ENCODE results near the gene POGLUT2.
A peak's percentile ranks its signal among the peaks of the same experiment; 100 is the strongest.

Gene POGLUT2

GRCh38 chr13:102798581-102799425, at the start of gene POGLUT2, which contains the start of gene BIVM:
TSS of gene POGLUT2 (minus strand) at chr13:102798976. CDS start at chr13:102798670, 306 bp downstream.
TSS of gene BIVM (plus strand) at chr13:102799119. CDS start at chr13:102807268, 8,149 bp downstream.
- DNase-seq = peak; percentile 74

GRCh38 chr13:102847272-102848234, 48.8 kb upstream of the POGLUT2 start:
- DNase-seq = no peak

- DNase-seq = no peak
Measured at GRCh38 chr13:102846261-102847015, 47.7 kb upstream of the POGLUT2 start.

DNA sequence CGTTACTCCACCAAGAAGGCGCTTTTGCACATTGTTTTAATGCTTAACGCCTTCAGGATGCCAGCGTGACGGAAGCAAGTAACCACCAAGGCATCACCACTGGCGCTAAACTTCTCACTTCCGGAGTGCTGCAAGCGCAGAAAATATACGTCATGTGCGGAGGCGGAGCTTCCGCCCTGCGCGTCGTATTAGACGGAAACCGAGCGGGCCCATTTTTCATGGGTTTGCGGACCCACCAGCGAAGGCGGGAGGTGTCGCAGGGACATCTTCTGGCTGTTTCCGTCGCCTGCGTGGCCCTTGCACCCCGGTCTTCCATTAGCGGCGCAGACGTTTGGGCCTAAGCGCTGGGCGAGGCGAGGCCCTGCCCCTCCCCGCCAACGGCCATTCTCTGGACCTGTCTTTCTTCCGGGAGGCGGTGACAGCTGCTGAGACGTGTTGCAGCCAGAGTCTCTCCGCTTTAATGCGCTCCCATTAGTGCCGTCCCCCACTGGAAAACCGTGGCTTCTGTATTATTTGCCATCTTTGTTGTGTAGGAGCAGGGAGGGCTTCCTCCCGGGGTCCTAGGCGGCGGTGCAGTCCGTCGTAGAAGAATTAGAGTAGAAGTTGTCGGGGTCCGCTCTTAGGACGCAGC, 47.0 kb upstream of the POGLUT2 start, which contains the start of gene ERCC5:
Gene ERCC5, plus strand, starts transcription at position 403 of the 631 bp plus-strand sequence. CDS start 235 bp downstream, outside the sequence.
- DNase-seq = peak; percentile 79

GRCh38 chr13:102845289-102845629, 46.5 kb upstream of the POGLUT2 start:
- DNase-seq = no peak

GRCh38 chr13:102839462-102839861, 40.7 kb upstream of the POGLUT2 start:
- DNase-seq = no peak

DNA sequence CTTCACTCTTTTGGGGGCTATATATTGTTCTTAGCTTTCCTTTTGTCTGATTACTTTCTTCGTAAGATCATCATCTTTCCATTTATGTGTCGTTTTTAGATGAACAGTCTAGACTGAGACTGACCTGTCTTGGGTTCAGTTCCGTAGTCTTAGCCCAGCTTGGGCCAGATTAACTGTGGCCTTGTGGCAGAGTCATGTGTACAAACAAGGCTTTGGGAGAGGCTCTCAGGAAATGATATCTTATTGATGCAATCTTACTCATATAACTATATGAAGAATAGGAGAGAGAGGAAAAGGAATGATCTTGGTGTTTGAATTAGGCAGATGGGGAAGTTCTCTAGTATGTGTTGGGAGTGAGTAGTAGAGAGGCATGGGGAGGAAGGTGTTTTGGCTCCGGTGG, 40.2 kb upstream of the POGLUT2 start:
- no peak for DNase-seq

DNA sequence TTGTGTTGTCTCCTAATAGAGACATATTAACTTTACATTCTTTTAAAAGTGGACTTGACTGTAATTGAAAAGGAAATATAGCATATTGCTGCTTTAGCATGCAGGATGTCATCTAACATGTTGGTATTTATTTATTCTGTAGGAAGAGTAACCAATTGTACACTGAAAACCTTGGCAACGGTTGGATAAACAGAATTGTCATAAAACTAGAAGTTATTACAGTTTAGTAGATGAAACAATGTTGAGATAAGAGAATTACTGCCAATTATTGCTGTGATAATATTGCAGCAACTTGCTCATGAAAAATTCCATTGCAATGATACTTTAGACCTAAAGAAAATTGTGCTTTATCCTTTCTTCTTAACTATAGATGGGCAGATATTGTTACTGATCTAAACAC, 39.5 kb upstream of the POGLUT2 start:
- no peak for DNase-seq

DNA sequence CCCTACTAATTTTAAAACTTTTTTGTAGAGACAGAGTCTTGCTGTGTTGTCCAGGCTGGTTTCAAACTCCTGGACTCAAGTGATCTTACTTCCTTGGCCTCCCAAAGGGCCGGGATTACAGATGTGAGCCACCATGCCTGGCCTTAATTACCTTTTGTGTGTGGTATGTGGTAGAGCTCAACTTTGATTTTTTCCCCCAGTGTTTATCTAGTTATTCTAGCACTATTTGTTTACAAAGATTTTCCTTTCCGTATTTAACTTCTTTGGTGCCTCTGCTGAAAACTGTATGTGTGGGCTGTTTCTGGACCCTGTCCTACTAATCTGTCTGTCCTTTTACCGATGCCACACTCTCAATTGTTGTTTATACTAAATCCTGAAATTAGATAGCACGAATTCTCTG, 37.7 kb upstream of the POGLUT2 start:
- no peak for DNase-seq

GRCh38 chr13:102830646-102831045, 31.9 kb upstream of the POGLUT2 start:
- DNase-seq = peak; percentile 5

- no peak for DNase-seq
Measured at GRCh38 chr13:102825921-102826706, 27.3 kb upstream of the POGLUT2 start.

DNA sequence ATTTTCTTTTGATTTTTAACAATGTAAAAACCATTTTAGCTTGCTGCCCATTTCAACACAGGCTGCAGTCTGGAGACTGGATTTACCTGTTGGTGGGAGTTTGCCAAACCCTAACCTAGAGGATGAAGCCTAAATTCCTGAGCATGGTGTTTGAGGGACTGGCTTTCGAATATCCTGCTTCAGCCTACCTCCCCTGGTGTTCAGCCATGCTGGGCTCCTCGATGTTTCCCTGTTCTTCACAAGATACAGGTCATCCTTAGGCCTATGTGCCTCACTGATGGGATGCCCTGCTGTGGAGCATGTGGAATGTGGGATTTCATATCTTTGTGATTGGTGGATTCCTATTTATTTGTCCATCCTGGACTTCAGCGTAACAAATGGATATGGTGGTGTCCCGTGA, 26.6 kb upstream of the POGLUT2 start:
- no peak for DNase-seq

GRCh38 chr13:102817907-102818306, 19.1 kb upstream of the POGLUT2 start:
- DNase-seq = no peak

- no peak for DNase-seq
Measured at GRCh38 chr13:102817241-102817640, 18.5 kb upstream of the POGLUT2 start.

DNA sequence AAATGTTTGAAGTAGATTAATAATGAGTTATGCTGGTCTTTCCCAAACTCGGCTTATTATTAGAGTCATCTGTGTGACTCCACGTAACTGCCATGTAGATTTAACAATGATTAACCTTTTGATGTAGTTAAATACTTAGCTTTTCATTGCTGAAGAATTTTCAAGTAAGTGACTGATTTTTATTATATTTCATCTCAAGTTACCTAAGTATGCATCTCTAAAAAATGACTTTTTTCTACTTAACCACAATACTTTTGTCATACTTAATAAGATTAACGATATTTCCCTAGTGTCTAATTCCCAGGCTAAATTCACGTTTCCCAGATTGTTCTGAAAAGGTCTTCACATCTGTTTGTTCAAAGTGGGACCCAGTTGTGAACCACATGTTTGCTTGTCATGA, 17.9 kb upstream of the POGLUT2 start:
- no peak for DNase-seq

- DNase-seq = no peak
Measured at GRCh38 chr13:102815788-102816187, 17.0 kb upstream of the POGLUT2 start.

DNA sequence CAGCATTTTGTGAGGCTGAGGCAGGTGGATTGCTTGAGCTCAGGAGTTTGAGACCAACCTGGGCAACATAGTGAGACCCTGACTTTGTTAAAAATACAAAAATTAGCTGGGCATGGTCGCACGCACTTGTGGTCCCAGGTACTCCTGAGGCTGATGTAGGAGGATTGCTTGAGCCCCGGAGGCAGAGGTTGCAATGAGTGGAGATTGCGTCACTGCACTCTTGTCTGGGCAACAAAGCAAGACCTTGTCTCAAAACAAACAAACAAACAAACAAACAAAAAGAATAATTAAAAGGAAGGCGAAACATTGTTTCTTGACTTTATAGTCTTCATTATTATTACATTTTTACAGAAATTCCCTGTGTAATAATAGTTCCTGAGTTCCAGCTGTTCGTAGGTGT, 16.0 kb upstream of the POGLUT2 start:
- DNase-seq = no peak

- DNase-seq = no peak
Measured at GRCh38 chr13:102814025-102814607, 15.3 kb upstream of the POGLUT2 start.

DNA sequence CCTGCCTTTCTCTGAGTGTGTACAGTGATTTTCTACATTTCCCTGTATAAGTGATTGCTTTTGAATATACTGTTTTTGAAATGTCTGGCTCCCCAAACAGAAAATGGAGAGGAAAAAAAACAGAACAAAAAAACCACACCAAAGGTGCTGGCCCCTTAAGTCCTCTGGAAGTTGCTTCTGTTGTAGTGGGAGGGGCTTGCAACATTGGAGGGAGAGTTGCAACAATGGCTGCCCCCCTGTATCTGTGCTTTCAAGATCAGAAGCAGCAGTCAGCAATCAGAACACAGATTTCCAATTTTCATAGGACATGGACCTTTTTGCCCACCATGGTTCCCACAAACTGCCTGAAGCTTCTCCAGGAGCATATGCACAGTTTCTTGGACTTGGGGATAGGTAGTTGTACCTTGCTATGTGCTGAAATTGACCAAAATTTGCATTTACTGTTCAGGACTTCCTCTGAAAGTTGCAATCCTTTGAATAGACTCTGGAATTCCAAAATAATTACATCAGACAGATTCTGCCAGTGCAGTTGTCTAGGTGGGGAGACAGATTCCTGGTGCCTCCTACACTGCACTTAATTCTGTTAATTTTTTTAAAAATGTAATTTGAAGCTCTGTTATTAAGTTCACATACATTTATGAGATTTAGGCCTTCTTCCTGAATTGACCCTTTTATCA, 14.0 kb upstream of the POGLUT2 start:
- no peak for DNase-seq

GRCh38 chr13:102807699-102808098, 8.9 kb upstream of the POGLUT2 start:
- no peak for DNase-seq
